Measurements from ENCODE around the gene PIKFYVE. TPM values are rescaled to one million over a fixed set of nuclear protein-coding genes. Genes with fewer than 3 reads are reported as not detected.

PIKFYVE gene
- total RNA-seq, 1 experiment from 2014 or later, result 26.4 TPM

- H3K4me1 Mint-ChIP-seq (ENCODE audit: low read depth, unreplicated experiment), result no peaks in the 10 kb centered on the region
- TF ChIP-seq, protein P1, sequence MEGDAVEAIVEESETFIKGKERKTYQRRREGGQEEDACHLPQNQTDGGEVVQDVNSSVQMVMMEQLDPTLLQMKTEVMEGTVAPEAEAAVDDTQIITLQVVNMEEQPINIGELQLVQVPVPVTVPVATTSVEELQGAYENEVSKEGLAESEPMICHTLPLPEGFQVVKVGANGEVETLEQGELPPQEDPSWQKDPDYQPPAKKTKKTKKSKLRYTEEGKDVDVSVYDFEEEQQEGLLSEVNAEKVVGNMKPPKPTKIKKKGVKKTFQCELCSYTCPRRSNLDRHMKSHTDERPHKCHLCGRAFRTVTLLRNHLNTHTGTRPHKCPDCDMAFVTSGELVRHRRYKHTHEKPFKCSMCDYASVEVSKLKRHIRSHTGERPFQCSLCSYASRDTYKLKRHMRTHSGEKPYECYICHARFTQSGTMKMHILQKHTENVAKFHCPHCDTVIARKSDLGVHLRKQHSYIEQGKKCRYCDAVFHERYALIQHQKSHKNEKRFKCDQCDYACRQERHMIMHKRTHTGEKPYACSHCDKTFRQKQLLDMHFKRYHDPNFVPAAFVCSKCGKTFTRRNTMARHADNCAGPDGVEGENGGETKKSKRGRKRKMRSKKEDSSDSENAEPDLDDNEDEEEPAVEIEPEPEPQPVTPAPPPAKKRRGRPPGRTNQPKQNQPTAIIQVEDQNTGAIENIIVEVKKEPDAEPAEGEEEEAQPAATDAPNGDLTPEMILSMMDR (IDR thresholded peaks at IDR 0.05; ENCODE audit: unreplicated experiment), result no peak
- no peak for DNase-seq
- no TSS peak for BruUV-seq (replicated peaks)
- intact Hi-C loops (cut with micrococcal nuclease; ENCODE audit: unreplicated experiment), result loop anchor here (10.0 kb wide), 1 partner anchor 204 kb away; no protein-coding TSS in a partner anchor
- H3K4me3 Mint-ChIP-seq (ENCODE audit: low read depth, unreplicated experiment), result no peak overlapping the region
- peaks cover 11% of the 10 kb centered on the region for H3K27me3 Mint-ChIP-seq (ENCODE audit: unreplicated experiment)
- CTCF ChIA-PET, result no interaction called here
- H3K36me3 Mint-ChIP-seq (ENCODE audit: insufficient read depth, unreplicated experiment), result no peaks in the 10 kb centered on the region
- no peaks in the 10 kb centered on the region for H3K9me3 Mint-ChIP-seq (ENCODE audit: low read depth, unreplicated experiment)
- no peak overlapping the region for H3K27ac Mint-ChIP-seq (ENCODE audit: unreplicated experiment)
Observed at GRCh38 chr2:208379192-208379591, 113.1 kb downstream of the PIKFYVE start.

- TF ChIP-seq, protein P1 (IDR thresholded peaks at IDR 0.05; ENCODE audit: unreplicated experiment), result no peak
- Mint-ChIP-seq H3K27ac (ENCODE audit: unreplicated experiment) (no peak overlapping the region), H3K4me3 (ENCODE audit: low read depth, unreplicated experiment) (no peak overlapping the region), H3K9me3 (ENCODE audit: low read depth, unreplicated experiment) (no peaks in the 10 kb centered on the region), H3K4me1 (ENCODE audit: low read depth, unreplicated experiment) (no peaks in the 10 kb centered on the region), H3K36me3 (ENCODE audit: insufficient read depth, unreplicated experiment) (no peaks in the 10 kb centered on the region), H3K27me3 (ENCODE audit: unreplicated experiment) (peaks cover 15% of the 10 kb centered on the region)
- no peak for DNase-seq
- BruUV-seq (replicated peaks), result no TSS peak
- intact Hi-C loops (cut with micrococcal nuclease; ENCODE audit: unreplicated experiment), result no loop called here
- CTCF ChIA-PET, result no interaction called here
Observed at GRCh38 chr2:208384637-208385036, 118.6 kb downstream of the PIKFYVE start.

- Mint-ChIP-seq H3K36me3 (ENCODE audit: insufficient read depth, unreplicated experiment) (no peaks in the 10 kb centered on the region), H3K27me3 (ENCODE audit: unreplicated experiment) (peaks cover 15% of the 10 kb centered on the region), H3K27ac (ENCODE audit: unreplicated experiment) (no peak overlapping the region), H3K4me3 (ENCODE audit: low read depth, unreplicated experiment) (no peak overlapping the region), H3K4me1 (ENCODE audit: low read depth, unreplicated experiment) (no peaks in the 10 kb centered on the region), H3K9me3 (ENCODE audit: low read depth, unreplicated experiment) (no peaks in the 10 kb centered on the region)
- CTCF ChIA-PET, result no interaction called here
- intact Hi-C loops (cut with micrococcal nuclease; ENCODE audit: unreplicated experiment), result no loop called here
- no TSS peak for BruUV-seq (replicated peaks)
- no peak for DNase-seq
- TF ChIP-seq, protein P1 (IDR thresholded peaks at IDR 0.05; ENCODE audit: unreplicated experiment), result no peak
Observed at GRCh38 chr2:208386541-208386940, 120.5 kb downstream of the PIKFYVE start.

DNA sequence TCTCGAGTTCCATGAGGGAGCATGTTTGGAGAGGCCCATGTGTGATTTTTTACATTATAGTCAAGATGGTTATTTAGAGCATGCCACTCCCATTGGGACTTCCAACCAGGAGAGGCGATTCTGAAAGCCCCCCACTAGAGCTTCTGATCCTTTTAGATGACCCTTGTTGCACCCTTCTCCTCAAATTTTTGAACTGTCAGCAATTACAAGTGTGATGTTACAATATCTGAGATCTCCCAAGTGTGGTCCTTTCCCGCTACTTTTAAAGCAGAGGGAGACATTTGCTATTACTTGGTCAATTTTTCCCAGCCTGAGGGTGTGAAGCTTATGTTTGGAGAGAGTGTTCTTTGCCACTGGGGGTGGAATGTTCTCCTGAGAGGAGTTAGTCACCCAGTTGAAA, 123.9 kb downstream of the PIKFYVE start:
- Mint-ChIP-seq H3K27me3 (ENCODE audit: unreplicated experiment) (no peaks in the 10 kb centered on the region), H3K36me3 (ENCODE audit: insufficient read depth, unreplicated experiment) (no peaks in the 10 kb centered on the region), H3K4me3 (ENCODE audit: low read depth, unreplicated experiment) (no peak overlapping the region), H3K27ac (ENCODE audit: unreplicated experiment) (no peak overlapping the region), H3K4me1 (ENCODE audit: low read depth, unreplicated experiment) (no peaks in the 10 kb centered on the region), H3K9me3 (ENCODE audit: low read depth, unreplicated experiment) (peaks cover 4% of the 10 kb centered on the region)
- DNase-seq, result no peak
- CTCF ChIA-PET, result interaction anchor here (0.6 kb wide), 1 partner anchor 246 kb away, joined by 3 read pairs; no protein-coding TSS in a partner anchor
- BruUV-seq (replicated peaks), result no TSS peak
- intact Hi-C loops (cut with micrococcal nuclease; ENCODE audit: unreplicated experiment), result no loop called here
- TF ChIP-seq, protein P1 (IDR thresholded peaks at IDR 0.05; ENCODE audit: unreplicated experiment), result no peak
